ENCODE measurements around the gene CPEB3. TPM values are rescaled to one million over a fixed set of nuclear protein-coding genes. Genes with fewer than 3 reads are reported as not detected.
"Not testable (repeated sequence)": the region's sequence is repeated elsewhere in the genome, so short reads cannot be mapped to it uniquely, and the experiment has no call there.

The CPEB3 gene
- polyA plus RNA-seq, 1 experiment, result 0.36 TPM

DNA sequence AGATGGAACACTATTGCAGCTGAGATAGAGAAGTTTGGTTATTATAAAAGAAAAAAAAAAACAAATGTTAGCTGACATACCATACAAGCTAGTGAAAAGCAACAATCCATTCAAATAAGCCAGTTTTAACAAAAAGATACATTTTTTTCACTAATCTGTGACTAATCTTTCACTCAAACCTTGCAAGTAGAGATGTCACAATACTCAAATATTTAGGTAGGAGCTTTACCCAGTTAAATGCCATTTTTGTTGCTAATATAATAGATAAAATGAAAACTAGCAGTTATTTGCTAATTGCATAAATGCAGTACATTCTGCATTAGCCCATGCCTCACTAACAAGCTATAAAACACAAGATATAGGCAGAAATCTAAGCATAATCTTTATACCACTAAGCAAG, 243.7 kb downstream of the CPEB3 start:
- POLR2A ChIA-PET, result interaction anchor here (0.7 kb wide), 1 partner anchor 54 kb away, joined by 4 read pairs; no protein-coding TSS in a partner anchor
- Histone ChIP-seq H3K27ac (ENCODE audit: low read depth, low read length) (no peak overlapping the region), H3K4me3 (ENCODE audit: low read depth, low read length) (no peak overlapping the region), H3K27me3 (ENCODE audit: control insufficient read depth, insufficient read depth, low read length) (no peaks in the 10 kb centered on the region), H3K9me3 (ENCODE audit: control insufficient read depth, insufficient read depth, low read length) (peaks cover 4% of the 10 kb centered on the region; the same call in 1 of the 2 replicates)
- CTCF ChIA-PET, result interaction anchor here (0.6 to 1.0 kb wide), 2 partner anchors 10 to 135 kb away, joined by 3 read pairs; no protein-coding TSS in a partner anchor
- no peak for DNase-seq (ENCODE audit: low read depth, low spot score)
- TF ChIP-seq, protein P1, sequence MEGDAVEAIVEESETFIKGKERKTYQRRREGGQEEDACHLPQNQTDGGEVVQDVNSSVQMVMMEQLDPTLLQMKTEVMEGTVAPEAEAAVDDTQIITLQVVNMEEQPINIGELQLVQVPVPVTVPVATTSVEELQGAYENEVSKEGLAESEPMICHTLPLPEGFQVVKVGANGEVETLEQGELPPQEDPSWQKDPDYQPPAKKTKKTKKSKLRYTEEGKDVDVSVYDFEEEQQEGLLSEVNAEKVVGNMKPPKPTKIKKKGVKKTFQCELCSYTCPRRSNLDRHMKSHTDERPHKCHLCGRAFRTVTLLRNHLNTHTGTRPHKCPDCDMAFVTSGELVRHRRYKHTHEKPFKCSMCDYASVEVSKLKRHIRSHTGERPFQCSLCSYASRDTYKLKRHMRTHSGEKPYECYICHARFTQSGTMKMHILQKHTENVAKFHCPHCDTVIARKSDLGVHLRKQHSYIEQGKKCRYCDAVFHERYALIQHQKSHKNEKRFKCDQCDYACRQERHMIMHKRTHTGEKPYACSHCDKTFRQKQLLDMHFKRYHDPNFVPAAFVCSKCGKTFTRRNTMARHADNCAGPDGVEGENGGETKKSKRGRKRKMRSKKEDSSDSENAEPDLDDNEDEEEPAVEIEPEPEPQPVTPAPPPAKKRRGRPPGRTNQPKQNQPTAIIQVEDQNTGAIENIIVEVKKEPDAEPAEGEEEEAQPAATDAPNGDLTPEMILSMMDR (IDR thresholded peaks at IDR 0.05; ENCODE audit: low read depth, low read length), result no peak

DNA sequence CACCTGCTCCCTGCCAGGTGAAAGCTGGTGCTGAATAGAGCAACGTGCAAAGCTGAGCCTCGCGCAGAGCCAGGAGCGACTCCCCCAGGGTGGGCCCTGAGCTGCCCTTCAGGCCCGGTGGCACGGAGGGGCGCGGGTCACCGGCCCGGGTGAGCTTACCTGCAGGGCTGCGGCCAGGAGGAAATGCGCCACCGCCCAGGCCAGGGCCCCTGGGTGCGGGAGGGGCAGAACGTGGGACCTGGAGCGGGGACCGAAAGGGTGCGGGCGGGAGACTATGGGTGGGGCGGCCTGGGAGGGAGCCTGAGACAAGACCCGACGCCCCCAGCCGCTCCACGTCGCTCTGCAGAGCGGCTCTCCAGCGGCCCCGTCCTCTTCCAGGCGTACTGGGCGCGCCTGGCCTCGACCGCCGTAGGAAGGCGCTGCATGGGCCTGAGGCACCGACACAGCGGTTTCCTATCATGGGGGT, 245.2 kb downstream of the CPEB3 start:
- DNase-seq (ENCODE audit: low read depth, low spot score), result no peak
- ChIA-PET CTCF (no interaction called here), POLR2A (interaction anchor here (0.7 kb wide), 1 partner anchor 545 kb away, joined by 3 read pairs; no protein-coding TSS in a partner anchor)

DNA sequence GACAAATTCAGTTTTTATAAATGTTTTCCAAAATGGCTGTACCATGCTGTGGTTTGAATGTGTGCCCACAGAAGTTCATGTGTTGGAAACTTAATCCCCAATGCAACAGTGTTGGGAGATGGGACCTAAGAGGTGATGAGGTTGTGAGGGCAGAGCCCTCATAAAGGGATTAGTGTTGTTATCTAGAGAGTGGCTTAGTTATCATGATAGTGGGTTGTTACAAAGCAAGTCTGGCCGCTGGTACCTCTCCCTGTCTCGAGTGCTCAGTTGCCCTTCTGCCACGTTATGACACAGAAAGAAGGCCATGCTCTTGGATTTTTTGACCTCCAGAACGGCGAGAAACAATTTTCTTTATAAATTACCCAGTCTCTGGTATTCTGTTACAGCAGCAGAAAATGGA, 248.3 kb downstream of the CPEB3 start:
- TF ChIP-seq, protein P1 (IDR thresholded peaks at IDR 0.05; ENCODE audit: low read depth, low read length), result no peak
- H3K9me3 ChIP-seq (ENCODE audit: control insufficient read depth, insufficient read depth, low read length), result peaks cover 4% of the 10 kb centered on the region; the same call in 1 of the 2 replicates
- ChIA-PET CTCF (no interaction called here), POLR2A (no interaction called here)
- no peak overlapping the region for H3K27ac ChIP-seq (ENCODE audit: low read depth, low read length)
- H3K27me3 ChIP-seq (ENCODE audit: control insufficient read depth, insufficient read depth, low read length), result no peaks in the 10 kb centered on the region
- no peak overlapping the region for H3K4me3 ChIP-seq (ENCODE audit: low read depth, low read length)
- DNase-seq (ENCODE audit: low read depth, low spot score), result no peak

More for the DNA sequence above, 245.2 kb downstream of the CPEB3 start:
- Histone ChIP-seq H3K27ac (ENCODE audit: low read depth, low read length) (no peak overlapping the region), H3K27me3 (ENCODE audit: control insufficient read depth, insufficient read depth, low read length) (no peaks in the 10 kb centered on the region), H3K9me3 (ENCODE audit: control insufficient read depth, insufficient read depth, low read length) (peaks cover 4% of the 10 kb centered on the region; the same call in 1 of the 2 replicates), H3K4me3 (ENCODE audit: low read depth, low read length) (no peak overlapping the region)
- TF ChIP-seq, protein P1 (IDR thresholded peaks at IDR 0.05; ENCODE audit: low read depth, low read length), result no peak

DNA sequence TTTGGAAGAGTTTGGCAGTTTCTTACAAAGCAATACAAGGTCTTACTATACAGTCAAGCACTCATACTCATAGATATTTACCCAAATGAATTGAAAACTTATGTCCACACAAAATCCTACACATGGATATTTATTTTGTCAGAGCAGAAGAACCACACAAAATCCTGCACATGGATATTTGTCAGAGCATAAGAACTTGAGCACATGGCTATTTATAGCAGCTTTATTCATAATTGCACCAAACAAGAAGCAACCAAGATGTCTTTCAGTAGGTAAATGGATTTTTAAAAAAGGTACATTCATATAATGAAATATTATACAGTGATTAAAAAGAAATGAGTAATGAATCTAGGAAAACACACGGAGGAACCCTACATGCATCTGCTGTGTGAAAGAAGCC, 251.9 kb downstream of the CPEB3 start:
- Histone ChIP-seq H3K27me3 (ENCODE audit: control insufficient read depth, insufficient read depth, low read length) (no peaks in the 10 kb centered on the region), H3K9me3 (ENCODE audit: control insufficient read depth, insufficient read depth, low read length) (no peaks in the 10 kb centered on the region), H3K27ac (ENCODE audit: low read depth, low read length) (no peak overlapping the region), H3K4me3 (ENCODE audit: low read depth, low read length) (no peak overlapping the region)
- no peak for DNase-seq (ENCODE audit: low read depth, low spot score)
- ChIA-PET POLR2A (no interaction called here), CTCF (no interaction called here)
- TF ChIP-seq, protein P1 (IDR thresholded peaks at IDR 0.05; ENCODE audit: low read depth, low read length), result no peak

DNA sequence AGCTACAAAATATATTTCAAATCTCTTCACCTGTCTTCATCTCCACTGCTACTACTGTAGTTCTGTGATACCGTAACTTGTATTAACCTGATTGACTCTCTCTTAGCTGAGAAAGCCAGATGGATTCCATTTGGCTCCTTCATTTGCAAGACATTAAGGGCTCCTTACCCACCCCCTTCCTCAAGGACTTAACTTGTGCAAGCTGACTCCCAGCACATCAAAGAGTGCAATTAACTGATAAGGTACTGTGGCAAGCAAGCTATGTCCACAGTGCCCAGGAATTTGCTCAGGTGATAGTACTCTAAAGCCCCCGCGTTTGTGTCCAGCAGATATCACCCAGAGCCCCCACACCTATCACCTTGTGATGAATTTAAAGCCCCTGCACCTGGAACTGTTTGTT, 257.8 kb downstream of the CPEB3 start:
- H3K27me3 ChIP-seq (ENCODE audit: control insufficient read depth, insufficient read depth, low read length); H3K27ac ChIP-seq (ENCODE audit: low read depth, low read length); CTCF ChIA-PET; H3K4me3 ChIP-seq (ENCODE audit: low read depth, low read length); DNase-seq (ENCODE audit: low read depth, low spot score); POLR2A ChIA-PET; H3K9me3 ChIP-seq (ENCODE audit: control insufficient read depth, insufficient read depth, low read length): not testable (repeated sequence)

Measured in AG04450 (cell line).